NCI-H69 (cell line): ENCODE measurements around the gene CMSS1.

Source experiments
- DNase-seq: peaks from one replicate; lab custom pipeline; 2025; lab: John Stamatoyannopoulos, UW

Gene CMSS1

DNA sequence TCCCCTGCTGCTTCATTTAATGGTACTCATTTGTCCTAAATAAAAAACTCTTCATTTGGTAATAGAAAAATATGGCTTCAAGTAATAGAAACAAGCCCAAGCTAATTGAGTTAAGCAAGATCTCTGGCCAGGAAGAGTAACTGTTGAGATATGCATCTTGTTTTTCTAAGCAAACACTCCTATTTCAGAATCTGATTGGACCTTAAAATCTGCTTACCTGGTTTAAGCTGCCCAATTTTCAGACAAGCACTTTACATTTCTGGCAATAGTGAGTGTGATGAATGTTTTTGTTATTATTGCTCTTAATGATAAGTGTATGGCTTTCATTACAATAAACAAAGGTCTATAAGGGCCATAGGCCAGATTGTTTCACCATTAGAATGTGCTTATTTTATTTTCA lies 86.2 kb downstream of the CMSS1 start:
- no peak for DNase-seq

GRCh38 chr3:99907959-99908544 lies 90.4 kb downstream of the CMSS1 start:
- no peak for DNase-seq

DNA sequence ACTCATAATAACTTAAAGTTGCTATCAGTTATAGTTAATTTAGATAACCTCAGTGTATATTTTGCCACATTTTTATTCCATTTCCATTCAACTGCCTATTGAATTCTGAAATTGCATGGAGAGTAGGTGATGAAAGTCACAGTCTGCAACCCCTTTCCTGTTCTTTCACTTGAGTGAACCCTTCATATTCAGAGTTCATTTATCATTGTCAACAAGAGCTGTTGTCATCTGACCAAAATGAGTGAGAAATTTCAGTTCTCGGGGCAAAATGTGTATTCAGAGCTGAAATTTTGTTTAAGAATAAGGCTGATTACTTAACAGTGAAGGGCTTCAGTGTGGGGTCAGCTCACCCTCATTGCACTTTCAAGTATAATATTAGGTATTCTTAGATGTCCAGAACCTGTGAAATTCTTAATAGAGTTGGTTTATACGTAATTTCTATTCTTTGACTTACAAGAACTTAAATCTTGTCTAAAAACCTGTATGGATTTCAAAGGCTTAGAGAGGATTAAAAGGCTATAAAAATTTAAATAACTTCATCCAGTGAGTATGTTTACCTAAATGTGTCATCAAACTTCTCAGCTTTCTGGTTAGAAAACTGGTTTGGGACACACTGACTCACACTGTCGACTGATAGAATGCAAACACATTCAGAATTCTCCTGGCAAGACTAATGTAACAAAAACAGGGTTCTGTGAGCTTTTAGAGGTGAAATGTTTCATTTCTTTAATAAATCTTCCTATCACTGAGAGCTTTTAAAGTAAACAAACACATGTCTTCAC lies 92.2 kb downstream of the CMSS1 start:
- DNase-seq: peak; percentile 38

GRCh38 chr3:99910752-99911290 lies 93.2 kb downstream of the CMSS1 start:
- peak; percentile 62 for DNase-seq

DNA sequence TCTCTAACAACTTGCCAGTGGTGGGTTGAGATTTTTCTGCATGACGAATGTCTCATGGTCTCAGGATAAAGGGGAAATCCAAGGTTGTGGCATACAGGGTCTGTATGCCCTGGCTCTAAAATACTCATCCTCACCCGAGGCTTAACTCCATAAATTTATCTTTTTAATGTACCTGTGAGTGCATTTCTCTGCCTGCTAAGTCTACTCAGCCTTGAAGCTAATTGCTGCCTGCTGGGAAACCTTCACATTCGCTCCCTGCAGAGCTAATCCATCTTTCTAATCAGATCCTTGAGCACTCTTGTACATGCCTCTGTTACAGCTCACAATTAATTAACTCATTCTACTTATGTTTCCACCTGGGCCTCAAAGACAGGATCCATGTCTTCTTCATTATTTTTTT lies 93.8 kb downstream of the CMSS1 start:
- DNase-seq: peak; percentile 88

GRCh38 chr3:99915906-99916432 lies 98.3 kb downstream of the CMSS1 start:
- DNase-seq: peak; percentile 65

- DNase-seq: no peak
These were observed 101.1 kb downstream of the CMSS1 start for GRCh38 chr3:99918715-99919114.

GRCh38 chr3:99919694-99920093 lies 102.0 kb downstream of the CMSS1 start:
- DNase-seq: peak; percentile 6

DNA sequence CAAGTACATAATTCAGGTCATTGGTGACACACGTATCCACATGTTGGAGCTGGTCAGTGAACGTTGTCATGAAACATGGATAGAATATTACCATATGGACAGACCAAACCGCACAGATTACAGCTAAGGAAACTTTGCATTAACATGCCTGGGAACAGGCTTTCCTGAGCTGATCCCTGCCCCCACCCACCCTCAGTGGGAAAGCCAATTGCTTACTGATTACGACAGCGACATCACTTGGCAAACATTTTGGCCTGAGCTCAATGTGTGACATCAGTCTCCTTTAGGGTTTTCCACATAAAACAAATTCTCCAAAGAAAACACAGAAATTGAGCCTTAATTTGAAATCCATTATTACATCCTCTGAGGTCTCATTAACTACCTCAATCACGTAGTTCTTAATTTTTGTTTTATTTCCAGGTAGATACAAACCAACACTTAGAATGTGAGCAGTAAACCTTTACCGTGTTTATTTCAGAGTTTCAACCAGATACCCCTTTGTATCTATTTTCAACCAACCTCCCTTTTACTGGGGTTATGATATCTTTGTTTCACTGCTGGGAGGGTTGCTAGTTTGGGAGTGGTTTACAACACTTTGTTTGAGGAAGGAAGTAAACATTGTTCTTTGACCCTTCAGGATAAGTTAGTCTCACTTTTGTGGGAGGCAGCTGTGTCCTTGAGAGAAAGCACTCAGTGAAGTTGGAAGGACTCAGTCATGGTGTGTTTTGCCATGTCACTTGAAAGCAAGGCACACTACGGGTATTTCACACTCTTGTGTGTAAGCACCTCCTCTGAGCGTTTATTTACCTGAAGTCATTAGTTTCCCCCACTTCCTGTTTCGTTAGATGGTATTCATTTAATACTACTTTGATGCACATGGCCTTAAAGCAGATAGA lies 103.1 kb downstream of the CMSS1 start:
- DNase-seq: peak; percentile 62

GRCh38 chr3:99921377-99921695 lies 103.7 kb downstream of the CMSS1 start:
- DNase-seq: no peak

- DNase-seq: no peak
These were observed 104.3 kb downstream of the CMSS1 start for GRCh38 chr3:99921986-99922385.

DNA sequence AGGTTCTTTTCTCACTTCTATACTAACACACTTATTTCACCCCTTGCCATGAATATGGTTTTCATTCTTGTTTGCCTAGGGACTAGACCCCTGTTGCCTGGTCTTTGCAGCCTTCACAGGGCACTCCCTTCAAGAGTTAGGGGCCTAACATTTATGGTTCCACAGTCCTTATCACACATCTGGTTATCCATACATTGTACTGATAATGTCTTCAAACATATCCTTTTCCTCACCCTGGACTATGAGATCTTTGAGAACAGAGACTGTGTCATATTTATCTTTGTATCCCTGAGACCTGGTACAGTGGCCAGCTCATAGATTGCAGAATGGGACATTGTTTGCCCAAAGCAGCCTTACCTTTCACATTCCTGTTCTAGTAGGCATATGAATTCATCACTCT lies 106.2 kb downstream of the CMSS1 start:
- DNase-seq: no peak

- peak; percentile 52 for DNase-seq
These were observed 108.0 kb downstream of the CMSS1 start for GRCh38 chr3:99925584-99926230.

GRCh38 chr3:99927671-99928457 lies 110.2 kb downstream of the CMSS1 start:
- peak; percentile 16 for DNase-seq

- DNase-seq: peak; percentile 16
These were observed 111.4 kb downstream of the CMSS1 start for GRCh38 chr3:99928771-99929744.

DNA sequence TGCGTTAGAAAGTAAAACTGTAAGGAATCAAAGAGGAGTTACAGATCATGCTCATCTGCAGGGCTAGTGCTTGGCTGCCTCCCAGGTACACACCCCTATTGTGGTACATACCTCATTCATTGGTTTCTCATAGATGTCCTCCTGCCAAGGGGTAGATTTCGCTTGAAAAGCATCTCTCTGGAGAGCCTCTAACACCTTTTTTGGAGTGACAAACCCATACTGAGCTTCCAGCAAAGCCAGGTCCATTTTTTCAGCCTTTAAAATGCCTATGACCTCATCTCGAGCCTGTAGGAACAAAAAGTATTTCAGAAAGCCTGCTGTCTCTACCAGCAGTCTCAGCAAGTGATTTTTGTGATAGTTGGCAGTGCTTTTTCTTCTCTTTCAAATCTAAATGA lies 112.1 kb downstream of the CMSS1 start:
- DNase-seq: peak; percentile 62

DNA sequence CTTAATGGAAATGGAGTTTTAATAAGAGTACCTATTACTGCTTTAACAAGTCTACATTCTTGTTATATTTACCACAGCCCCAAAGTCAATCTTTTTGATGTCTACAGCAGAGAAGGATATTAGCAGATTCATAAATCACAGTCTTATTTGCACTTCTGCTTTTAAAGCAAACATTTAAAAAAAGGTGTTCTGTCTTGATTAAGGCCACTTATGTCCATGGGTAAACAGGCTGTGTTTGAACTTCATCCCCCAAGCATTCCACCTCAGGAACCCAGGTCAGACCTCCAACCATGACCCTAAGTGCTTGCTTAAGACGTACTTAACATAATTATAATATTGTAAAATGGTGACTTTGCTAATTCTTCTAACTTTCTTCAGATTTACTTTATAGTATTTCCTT lies 113.4 kb downstream of the CMSS1 start:
- DNase-seq: peak; percentile 65

GRCh38 chr3:99933971-99934750 lies 116.5 kb downstream of the CMSS1 start:
- no peak for DNase-seq
